Activated naive CD4-positive, alpha-beta T cell treated with anti-CD3 and anti-CD28 coated beads for 36 hours (primary cell): ENCODE results near the gene PPARD. TPM values are rescaled to one million over a fixed set of nuclear protein-coding genes. Genes with fewer than 3 reads are reported as not detected.

ENCODE experiments used
- CTCF ChIA-PET: fragments of 350-600 bp; sonication (Branson Sonifier 250); formaldehyde crosslinking; loops from one replicate; lab custom pipeline; 2021; ENCODE audit warnings: antibody characterized with exemption; lab: Charles Lee
- DNase-seq: peaks from one replicate; pipeline ENCODE4 v3.0.0-alpha.2; 2020
- H3K27ac Mint-ChIP-seq: one replicate; pipeline ENCODE4 v1.8.0; 2021; ENCODE audit warnings: mild to moderate bottlenecking, mixed read lengths
- H3K27me3 Mint-ChIP-seq: one replicate; pipeline ENCODE4 v1.8.0; 2021; ENCODE audit warnings: low read depth, mixed read lengths
- H3K36me3 Mint-ChIP-seq: one replicate; pipeline ENCODE4 v1.8.0; 2021; ENCODE audit warnings: low read depth, mixed read lengths
- H3K4me1 Mint-ChIP-seq: one replicate; pipeline ENCODE4 v1.8.0; 2021; ENCODE audit warnings: low read depth, mixed read lengths
- H3K4me3 Mint-ChIP-seq: one replicate; pipeline ENCODE4 v1.8.0; 2021; ENCODE audit warnings: mild to moderate bottlenecking, moderate library complexity, mixed read lengths
- H3K9me3 Mint-ChIP-seq: one replicate; pipeline ENCODE4 v1.8.0; 2021; ENCODE audit warnings: mixed read lengths
- intact Hi-C: fragments of 100-400 bp; cut with micrococcal nuclease; formaldehyde crosslinking; loops from one replicate; pipeline ENCODE4 v1.15.1; 2023
- total RNA-seq, 2 experiments: library from RNA; stranded (reverse); gene quantifications; one replicate each; pipeline ENCODE4 v1.2.3, GENCODE V29; 2021

Gene PPARD
- total RNA-seq, 2 experiments from 2014 or later, result 10.8 to 11.2 TPM

- CTCF ChIA-PET, result interaction anchor here (0.6 to 1.1 kb wide), 3 partner anchors 22 to 113 kb away, joined by 3 to 5 read pairs (median 3); partner anchors contain the start of gene PPARD
- no peak overlapping the region for H3K27ac Mint-ChIP-seq
Observed at GRCh38 chr6:35441205-35441604, 98.8 kb downstream of the PPARD start.

GRCh38 chr6:35441642-35442041 is 99.3 kb downstream of the PPARD start:
- no peak overlapping the region for H3K27ac Mint-ChIP-seq
- intact Hi-C loops, result no loop called here
- no peaks in the 10 kb centered on the region for H3K36me3 Mint-ChIP-seq
- DNase-seq, result no peak
- H3K4me1 Mint-ChIP-seq, result peaks cover 3% of the 10 kb centered on the region
- H3K9me3 Mint-ChIP-seq, result no peaks in the 10 kb centered on the region
- no peak overlapping the region for H3K4me3 Mint-ChIP-seq
- CTCF ChIA-PET, result interaction anchor here (0.6 to 1.1 kb wide), 2 partner anchors 23 to 100 kb away, joined by 3 read pairs; partner anchors contain the start of gene PPARD
- no peaks in the 10 kb centered on the region for H3K27me3 Mint-ChIP-seq

More at GRCh38 chr6:35441205-35441604, 98.8 kb downstream of the PPARD start:
- DNase-seq, result no peak
- Mint-ChIP-seq H3K27me3 (no peaks in the 10 kb centered on the region), H3K9me3 (no peaks in the 10 kb centered on the region), H3K36me3 (no peaks in the 10 kb centered on the region), H3K4me1 (peaks cover 3% of the 10 kb centered on the region), H3K4me3 (no peak overlapping the region)
- intact Hi-C loops, result no loop called here

GRCh38 chr6:35442693-35443092 is 100.3 kb downstream of the PPARD start:
- Mint-ChIP-seq H3K36me3 (no peaks in the 10 kb centered on the region), H3K4me1 (peaks cover 3% of the 10 kb centered on the region), H3K27ac (no peak overlapping the region), H3K4me3 (no peak overlapping the region), H3K9me3 (no peaks in the 10 kb centered on the region), H3K27me3 (no peaks in the 10 kb centered on the region)
- no peak for DNase-seq
- intact Hi-C loops, result no loop called here
- CTCF ChIA-PET, result interaction anchor here (1.9 kb wide), 1 partner anchor 101 kb away, joined by 7 read pairs; no protein-coding TSS in a partner anchor

- no peaks in the 10 kb centered on the region for H3K36me3 Mint-ChIP-seq
- H3K4me1 Mint-ChIP-seq, result peaks cover 3% of the 10 kb centered on the region
- H3K27ac Mint-ChIP-seq, result no peak overlapping the region
- CTCF ChIA-PET, result interaction anchor here (1.9 kb wide), 1 partner anchor 102 kb away, joined by 7 read pairs; no protein-coding TSS in a partner anchor
- no peaks in the 10 kb centered on the region for H3K27me3 Mint-ChIP-seq
- H3K4me3 Mint-ChIP-seq, result no peak overlapping the region
- intact Hi-C loops, result no loop called here
- DNase-seq, result no peak
- H3K9me3 Mint-ChIP-seq, result no peaks in the 10 kb centered on the region
Observed at GRCh38 chr6:35443341-35444030, 101.1 kb downstream of the PPARD start.

- H3K9me3 Mint-ChIP-seq, result no peaks in the 10 kb centered on the region
- CTCF ChIA-PET, result interaction anchor here (1.0 to 7.2 kb wide), 3 partner anchors 119 to 149 kb away, joined by 3 to 103 read pairs (median 4); partner anchors contain the start of gene DEF6
- no peak overlapping the region for H3K27ac Mint-ChIP-seq
- DNase-seq, result peak; percentile 46
- H3K36me3 Mint-ChIP-seq, result no peaks in the 10 kb centered on the region
- H3K27me3 Mint-ChIP-seq, result no peaks in the 10 kb centered on the region
- H3K4me3 Mint-ChIP-seq, result no peak overlapping the region
- peaks cover 6% of the 10 kb centered on the region for H3K4me1 Mint-ChIP-seq
- intact Hi-C loops, result no loop called here
Observed at GRCh38 chr6:35445691-35446090, 103.3 kb downstream of the PPARD start.

- H3K27ac Mint-ChIP-seq, result no peak overlapping the region
- intact Hi-C loops, result loop anchor here (2.0 kb wide), 1 partner anchor 33 kb away; no protein-coding TSS in a partner anchor
- no peaks in the 10 kb centered on the region for H3K27me3 Mint-ChIP-seq
- H3K4me3 Mint-ChIP-seq, result no peak overlapping the region
- no peaks in the 10 kb centered on the region for H3K9me3 Mint-ChIP-seq
- H3K4me1 Mint-ChIP-seq, result peaks cover 11% of the 10 kb centered on the region
- DNase-seq, result no peak
- no peaks in the 10 kb centered on the region for H3K36me3 Mint-ChIP-seq
- CTCF ChIA-PET, result interaction anchor here (1.3 to 7.4 kb wide), 10 partner anchors 18 to 159 kb away, joined by 3 to 132 read pairs (median 8); partner anchors contain the start of genes DEF6 and PPARD
Observed at GRCh38 chr6:35448191-35448590, 105.8 kb downstream of the PPARD start.

GRCh38 chr6:35449287-35449881 is 107.0 kb downstream of the PPARD start:
- peaks cover 20% of the 10 kb centered on the region for H3K4me1 Mint-ChIP-seq
- peak; percentile 49 for DNase-seq
- no peaks in the 10 kb centered on the region for H3K9me3 Mint-ChIP-seq
- no peaks in the 10 kb centered on the region for H3K27me3 Mint-ChIP-seq
- no peaks in the 10 kb centered on the region for H3K36me3 Mint-ChIP-seq
- no peak overlapping the region for H3K27ac Mint-ChIP-seq
- intact Hi-C loops, result loop anchor here (1.0 to 2.0 kb wide), 3 partner anchors 35 to 152 kb away; partner anchors contain the start of genes DEF6 and PPARD
- CTCF ChIA-PET, result interaction anchor here (0.7 to 7.4 kb wide), 34 partner anchors 8 to 164 kb away, joined by 3 to 132 read pairs (median 4); partner anchors contain the start of genes DEF6, PPARD and RPL10A
- H3K4me3 Mint-ChIP-seq, result no peak overlapping the region

- Mint-ChIP-seq H3K27me3 (no peaks in the 10 kb centered on the region), H3K9me3 (no peaks in the 10 kb centered on the region), H3K27ac (no peak overlapping the region), H3K36me3 (peaks cover 15% of the 10 kb centered on the region), H3K4me3 (peak overlapping the region; percentile 79), H3K4me1 (peaks cover 31% of the 10 kb centered on the region)
- no peak for DNase-seq
- CTCF ChIA-PET, result interaction anchor here (0.6 to 7.4 kb wide), 10 partner anchors 32 to 498 kb away, joined by 3 to 132 read pairs (median 4); partner anchors contain the start of genes DEF6 and PPARD
- intact Hi-C loops, result loop anchor here (1.0 kb wide), 2 partner anchors 17 to 149 kb away; partner anchors contain the start of gene RPL10A
Observed at GRCh38 chr6:35451354-35452182, 109.2 kb downstream of the PPARD start.

- no peak within 1 kb of the TSS for H3K27ac Mint-ChIP-seq
- intact Hi-C loops, result loop anchor here (1.0 kb wide), 2 partner anchors 16 to 150 kb away; partner anchors contain the start of gene RPL10A
Observed at GRCh38 chr6:35452183-35453090, 110.1 kb downstream of the PPARD start, which contains the start of gene FANCE. Gene FANCE, plus strand, starts transcription at chr6:35452338. Its CDS starts 208 bp downstream, at chr6:35452546.

GRCh38 chr6:35453236-35453635 is 110.9 kb downstream of the PPARD start:
- Mint-ChIP-seq H3K36me3 (peaks cover 15% of the 10 kb centered on the region), H3K4me3 (peak overlapping the region; percentile 75), H3K27ac (no peak overlapping the region), H3K9me3 (no peaks in the 10 kb centered on the region), H3K27me3 (no peaks in the 10 kb centered on the region), H3K4me1 (peaks cover 31% of the 10 kb centered on the region)
- intact Hi-C loops, result no loop called here
- CTCF ChIA-PET, result interaction anchor here (0.7 to 7.4 kb wide), 2 partner anchors 15 to 109 kb away, joined by 3 to 132 read pairs; partner anchors contain the start of genes PPARD and RPL10A
- DNase-seq, result no peak

More at GRCh38 chr6:35452183-35453090, 110.1 kb downstream of the PPARD start, which contains the start of gene FANCE:
- Mint-ChIP-seq H3K4me1 (peaks cover 31% of the 10 kb centered on the region), H3K4me3 (peak within 1 kb of the TSS; percentile 79), H3K27me3 (no peaks in the 10 kb centered on the region), H3K9me3 (no peaks in the 10 kb centered on the region), H3K36me3 (peaks cover 15% of the 10 kb centered on the region)
- peak; percentile 95 for DNase-seq
- CTCF ChIA-PET, result interaction anchor here (0.6 to 7.4 kb wide), 7 partner anchors 33 to 497 kb away, joined by 3 to 132 read pairs (median 6); partner anchors contain the start of genes DEF6 and PPARD
